Esophagus muscularis mucosa (tissue), 4 donors: ENCODE data around the gene FYCO1. TPM values are rescaled to one million over a fixed set of nuclear protein-coding genes. Genes with fewer than 3 reads are reported as not detected.

ENCODE experiments used
- DNase-seq: peaks from one replicate; pipeline ENCODE4 v3.0.0-alpha.2; 2017; ENCODE audit errors: extremely low spot score
- H3K27ac ChIP-seq, 4 donors: fragments of 200-600 bp; sonication (generic); replicated peaks in 1 of 4; 1 replicate in 3 of 4; 2 replicates in 1 of 4; pipeline ENCODE4 v1.5.1; 2016 to 2019; ENCODE audit warnings: mild to moderate bottlenecking in 1 of 4
- H3K27me3 ChIP-seq, 4 donors: fragments of 200-600 bp; sonication (generic); one replicate each; pipeline versions ENCODE4 v1.5.1 to v1.6.0; 2016 to 2019
- H3K36me3 ChIP-seq, 4 donors: fragments of 200-600 bp; sonication (generic); one replicate each; pipeline ENCODE4 v1.5.1; 2016 to 2019
- H3K4me1 ChIP-seq, 4 donors: fragments of 200-600 bp; sonication (generic); one replicate each; pipeline ENCODE4 v1.5.1; 2016 to 2019
- H3K4me3 ChIP-seq, 4 donors: fragments of 200-600 bp; sonication (generic); 1 replicate in 2 of 4; 2 replicates in 2 of 4; pipeline ENCODE4 v1.5.1; 2016 to 2019; ENCODE audit warnings: mild to moderate bottlenecking in 4 of 4, moderate library complexity in 1 of 4
- H3K9me3 ChIP-seq, 4 donors: fragments of 200-600 bp; sonication (generic); 1 replicate in 3 of 4; 2 replicates in 1 of 4; pipeline ENCODE4 v1.5.1; 2016 to 2019
- CTCF ChIP-seq, 3 experiments: fragments of 200-600 bp in 2 of 3; fragments of 450-650 bp in 1 of 3; sonication (generic) in 2 of 3; IDR thresholded peaks; one replicate each; pipeline ENCODE4 v1.5.1; 2017 to 2019; ENCODE audit warnings: antibody characterized with exemption in 3 of 3, mild to moderate bottlenecking in 2 of 3, moderate library complexity in 1 of 3
- EP300 ChIP-seq: sonication (generic); formaldehyde crosslinking; IDR thresholded peaks from one replicate; pipeline ENCODE4 v1.6.1; 2017; ENCODE audit warnings: antibody characterized with exemption
- POLR2A ChIP-seq: fragments of 450-650 bp; IDR thresholded peaks from one replicate; pipeline ENCODE4 v1.6.1; 2017; ENCODE audit warnings: antibody characterized with exemption, moderate library complexity, mild to moderate bottlenecking, low read depth
- POLR2AphosphoS5 ChIP-seq, 2 donors: sonication (generic); formaldehyde crosslinking; IDR thresholded peaks; one replicate each; pipeline ENCODE4 v1.6.1; 2017; ENCODE audit warnings: antibody characterized with exemption in 2 of 2
- WGBS: methylation state at CpG from one replicate; pipeline ENCODE4 v1.1.5; 2018; 5-methylcytosine and 5-hydroxymethylcytosine counted together
- intact Hi-C: fragments of 100-400 bp; cut with DNase I; formaldehyde crosslinking; loops from one replicate; pipeline ENCODE4 v1.15.1; 2023
- total RNA-seq, 4 donors: library from RNA; depleted of rRNA; stranded (reverse); fragments of >200 nt; gene quantifications; one replicate each; pipeline versions ENCODE4 v1.1.0 to v1.2.1, GENCODE V29; 2016

FYCO1 gene
- total RNA-seq, 4 donors from 2014 or later: 64.1 to 122 (median 93.8) TPM

DNA sequence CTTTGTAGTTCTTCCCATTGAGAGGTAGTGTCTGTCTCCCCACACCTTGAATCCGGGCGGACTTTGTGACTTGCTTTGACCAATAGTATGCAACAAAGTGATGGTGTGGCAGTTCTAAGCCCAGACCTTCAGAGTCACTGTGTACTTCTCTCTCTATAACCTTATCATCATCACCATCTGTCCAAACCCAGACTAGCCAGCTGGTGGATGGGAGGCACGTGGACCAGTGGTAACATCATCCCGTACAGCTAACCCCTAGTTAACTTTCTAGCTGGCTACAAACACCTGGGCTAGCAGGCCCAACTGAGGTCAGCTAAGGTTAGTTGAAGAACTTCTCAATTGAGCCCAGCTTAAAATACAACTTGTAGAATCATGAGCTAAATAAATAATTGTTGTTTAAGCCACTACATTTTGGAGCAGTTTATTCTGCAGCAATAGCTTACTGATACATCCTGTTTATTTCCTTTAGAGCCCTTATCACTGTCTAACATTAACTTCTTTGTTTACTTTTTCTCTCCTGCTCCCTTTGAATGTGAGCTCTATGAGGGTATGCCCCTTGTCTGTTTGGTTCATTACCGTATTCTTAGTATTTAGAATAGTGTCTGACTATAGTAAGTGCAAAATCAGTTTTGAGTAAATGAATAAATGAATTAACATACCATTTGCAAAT, 120.8 kb downstream of the FYCO1 start:
- no peak overlapping the region for H3K27ac ChIP-seq
- no peaks in the 10 kb centered on the region for H3K9me3 ChIP-seq
- no peaks in the 10 kb centered on the region for H3K4me1 ChIP-seq
- no peak for DNase-seq
- WGBS: 70% methylated on average over 5 of the region's 5 CpGs
- H3K27me3 ChIP-seq: no peaks in the 10 kb centered on the region
- intact Hi-C loops: no loop called here
- H3K4me3 ChIP-seq: no peak overlapping the region
- no peaks in the 10 kb centered on the region for H3K36me3 ChIP-seq
- TF ChIP-seq EP300: no peak
- TF ChIP-seq POLR2AphosphoS5 (IDR thresholded peaks at IDR 0.05): no peak
- no peak for TF ChIP-seq CTCF (IDR thresholded peaks at IDR 0.05)
- no peak for TF ChIP-seq POLR2A

DNA sequence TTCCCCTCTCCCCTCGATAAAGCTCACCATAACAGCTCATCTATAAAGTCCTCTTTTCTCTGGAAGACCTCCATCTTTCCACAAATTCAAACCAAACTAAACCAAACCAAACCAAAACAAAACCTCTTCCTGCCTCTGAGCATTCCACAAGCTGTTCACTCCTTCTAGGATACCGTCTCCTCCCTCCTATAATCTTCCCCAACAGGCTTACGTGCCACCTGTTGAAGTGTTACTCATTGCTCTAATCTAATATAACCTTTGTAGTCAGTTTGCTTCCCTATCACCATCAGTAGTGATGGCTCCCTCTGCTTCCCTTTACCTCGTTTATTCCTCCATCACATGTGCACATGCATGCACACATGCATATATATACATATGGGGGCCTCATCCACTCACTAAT, 122.0 kb downstream of the FYCO1 start:
- 87% methylated on average over 4 of the region's 4 CpGs for WGBS
- intact Hi-C loops: no loop called here
- Histone ChIP-seq H3K4me3 (no peak overlapping the region), H3K36me3 (no peaks in the 10 kb centered on the region), H3K9me3 (no peaks in the 10 kb centered on the region), H3K27ac (no peak overlapping the region), H3K27me3 (no peaks in the 10 kb centered on the region), H3K4me1 (no peaks in the 10 kb centered on the region)
- TF ChIP-seq POLR2AphosphoS5 (IDR thresholded peaks at IDR 0.05) (no peak), EP300 (no peak), POLR2A (no peak), CTCF (IDR thresholded peaks at IDR 0.05) (no peak)
- no peak for DNase-seq

DNA sequence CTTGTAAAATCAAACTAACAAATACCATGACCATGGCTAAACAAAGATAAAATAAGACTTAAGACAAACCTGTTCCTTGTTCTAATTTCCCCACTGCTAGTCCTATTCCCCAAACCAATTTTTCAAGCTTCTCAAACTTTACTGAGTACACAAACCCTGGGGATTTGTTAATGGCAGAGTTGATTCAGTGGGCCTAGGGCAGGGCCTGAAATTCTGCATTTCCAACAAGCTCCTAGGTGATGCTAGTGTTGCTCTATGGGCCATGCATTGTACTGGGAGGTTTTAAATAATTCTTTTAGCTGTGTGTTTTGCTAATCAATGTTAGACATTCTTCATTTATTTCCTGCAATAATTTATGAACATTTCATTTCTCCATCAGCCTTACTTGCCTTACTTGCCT, 122.6 kb downstream of the FYCO1 start:
- no peak overlapping the region for H3K27ac ChIP-seq
- H3K4me1 ChIP-seq: no peaks in the 10 kb centered on the region
- no peaks in the 10 kb centered on the region for H3K9me3 ChIP-seq
- intact Hi-C loops: no loop called here
- no peak overlapping the region for H3K4me3 ChIP-seq
- TF ChIP-seq CTCF (IDR thresholded peaks at IDR 0.05): no peak
- TF ChIP-seq POLR2A: no peak
- no peak for TF ChIP-seq EP300
- no peak for TF ChIP-seq POLR2AphosphoS5 (IDR thresholded peaks at IDR 0.05)
- DNase-seq: no peak
- H3K27me3 ChIP-seq: no peaks in the 10 kb centered on the region
- H3K36me3 ChIP-seq: no peaks in the 10 kb centered on the region

GRCh38 chr3:45872569-45872968, 123.1 kb downstream of the FYCO1 start:
- 71% methylated on average over 2 of the region's 2 CpGs for WGBS
- DNase-seq: no peak
- Histone ChIP-seq H3K9me3 (no peaks in the 10 kb centered on the region), H3K27ac (no peak overlapping the region), H3K27me3 (no peaks in the 10 kb centered on the region), H3K36me3 (no peaks in the 10 kb centered on the region), H3K4me1 (no peaks in the 10 kb centered on the region), H3K4me3 (no peak overlapping the region)
- TF ChIP-seq POLR2AphosphoS5 (IDR thresholded peaks at IDR 0.05) (no peak), CTCF (IDR thresholded peaks at IDR 0.05) (no peak), EP300 (no peak), POLR2A (no peak)
- intact Hi-C loops: no loop called here

DNA sequence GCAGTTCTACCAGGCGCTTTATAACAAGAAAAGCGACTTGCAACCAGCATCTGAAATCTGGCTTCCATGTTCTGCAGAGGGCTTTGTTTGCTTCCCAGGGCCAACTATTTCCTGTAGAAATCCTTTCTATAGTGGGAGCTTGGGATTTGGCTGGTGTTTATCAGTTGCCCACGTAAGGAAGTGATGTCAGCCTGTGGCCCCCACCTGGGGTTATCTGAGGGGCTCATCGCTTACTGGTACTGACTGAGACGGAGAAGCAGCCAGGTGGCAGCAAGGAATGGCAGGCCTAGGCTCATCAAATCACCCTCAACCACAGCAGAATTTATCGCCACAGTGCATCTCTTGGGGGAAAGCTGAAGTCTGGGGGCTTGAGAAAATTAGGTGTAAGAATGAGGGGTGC, 123.8 kb downstream of the FYCO1 start:
- TF ChIP-seq CTCF (IDR thresholded peaks at IDR 0.05): no peak
- TF ChIP-seq POLR2AphosphoS5 (IDR thresholded peaks at IDR 0.05): no peak
- TF ChIP-seq POLR2A: no peak
- TF ChIP-seq EP300: no peak
- Histone ChIP-seq H3K9me3 (no peaks in the 10 kb centered on the region), H3K27ac (no peak overlapping the region), H3K27me3 (no peaks in the 10 kb centered on the region), H3K36me3 (no peaks in the 10 kb centered on the region), H3K4me3 (no peak overlapping the region), H3K4me1 (no peaks in the 10 kb centered on the region)
- DNase-seq: no peak
- 77% methylated on average over 5 of the region's 6 CpGs for WGBS
- intact Hi-C loops: no loop called here
